Parathyroid adenoma (tissue), 2 donors: Measurements from ENCODE around the gene PRKCE.
"Not testable (repeated sequence)": the region's sequence is repeated elsewhere in the genome, so short reads cannot be mapped to it uniquely, and the experiment has no call there.

Experiments
- H2AFZ ChIP-seq: fragments of 300-600 bp; sonication (generic); one replicate; pipeline ENCODE4 v1.7.0; 2017; ENCODE audit warnings: antibody characterized with exemption, mild to moderate bottlenecking
- H3K27ac ChIP-seq: fragments of 300-600 bp; sonication (generic); one replicate; pipeline ENCODE4 v1.7.0; 2017
- H3K27me3 ChIP-seq: fragments of 300-600 bp; sonication (generic); one replicate; pipeline ENCODE4 v1.7.0; 2017; ENCODE audit warnings: low read length; ENCODE audit not compliant: control insufficient read depth, insufficient read depth
- H3K36me3 ChIP-seq: fragments of 300-600 bp; sonication (generic); one replicate; pipeline ENCODE4 v1.7.0; 2017; ENCODE audit warnings: low read length; ENCODE audit not compliant: control insufficient read depth, insufficient read depth
- H3K4me1 ChIP-seq: fragments of 300-600 bp; sonication (generic); one replicate; pipeline ENCODE4 v1.7.0; 2017; ENCODE audit warnings: control low read depth
- H3K4me2 ChIP-seq: fragments of 300-600 bp; sonication (generic); one replicate; pipeline ENCODE4 v1.7.0; 2017; ENCODE audit warnings: low read length
- H3K4me3 ChIP-seq: fragments of 300-600 bp; sonication (generic); one replicate; pipeline ENCODE4 v1.7.0; 2017; ENCODE audit warnings: low read depth, low read length
- H3K79me2 ChIP-seq: fragments of 300-600 bp; sonication (generic); one replicate; pipeline ENCODE4 v1.7.0; 2017; ENCODE audit warnings: control low read depth
- H3K9ac ChIP-seq: fragments of 300-600 bp; sonication (generic); one replicate; pipeline ENCODE4 v1.7.0; 2017; ENCODE audit warnings: mild to moderate bottlenecking
- H3K9me3 ChIP-seq: fragments of 300-600 bp; sonication (generic); one replicate; pipeline ENCODE4 v1.7.0; 2017; ENCODE audit warnings: low read length; ENCODE audit not compliant: control insufficient read depth
- TF ChIP-seq, protein P1 (sequence below): fragments of 300-600 bp; sonication (generic); IDR thresholded peaks from one replicate; pipeline ENCODE4 v1.7.0; 2017; ENCODE audit warnings: antibody characterized with exemption, mild to moderate bottlenecking
- donor health status: primary hyperparathyroidism.

The PRKCE gene

DNA sequence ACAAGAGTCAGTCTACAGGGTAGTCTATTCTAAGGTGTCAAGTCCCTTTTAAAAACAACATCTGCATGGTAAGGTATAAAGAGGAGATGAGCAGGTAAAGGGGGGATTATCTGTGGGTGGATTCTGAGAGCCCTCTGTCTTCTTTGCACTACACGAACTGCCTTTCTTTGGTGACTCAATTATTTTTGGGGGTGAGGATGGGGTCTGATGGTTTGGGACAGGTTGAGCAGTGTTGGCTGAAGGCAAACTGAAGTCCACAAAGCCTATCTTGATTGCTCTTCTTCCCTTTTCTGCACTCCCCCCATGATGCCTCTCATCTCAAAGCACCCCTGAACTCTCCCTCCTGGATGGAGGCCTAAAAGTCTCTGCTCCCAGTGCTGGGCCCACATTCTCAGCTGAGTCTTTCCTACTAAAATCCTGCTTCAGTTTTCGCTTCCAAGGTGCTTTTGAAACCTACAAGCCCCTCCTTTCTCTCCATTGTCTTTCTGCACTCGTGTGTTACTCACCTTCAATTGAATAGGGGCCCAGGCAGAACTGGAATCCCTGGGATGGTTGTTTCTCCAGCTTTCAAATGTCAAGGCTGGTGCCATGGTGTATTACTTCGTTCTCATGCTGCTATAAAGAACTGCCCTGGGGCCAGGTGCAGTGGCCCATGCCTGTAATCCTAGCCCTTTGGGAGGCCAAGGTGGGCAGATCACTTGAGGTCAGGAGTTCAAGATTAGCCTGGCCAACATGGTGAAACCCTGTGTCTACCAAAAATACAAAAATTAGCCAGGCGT is 64.3 kb downstream of the PRKCE start:
- peaks cover 76% of the 10 kb centered on the region for H3K79me2 ChIP-seq
- peaks cover 6% of the 10 kb centered on the region for H3K4me1 ChIP-seq
- H3K27me3 ChIP-seq, result no peaks in the 10 kb centered on the region
- no peak overlapping the region for H3K4me3 ChIP-seq
- H3K36me3 ChIP-seq, result no peaks in the 10 kb centered on the region
- H3K27ac ChIP-seq, result no peak overlapping the region
- TF ChIP-seq, protein P1, sequence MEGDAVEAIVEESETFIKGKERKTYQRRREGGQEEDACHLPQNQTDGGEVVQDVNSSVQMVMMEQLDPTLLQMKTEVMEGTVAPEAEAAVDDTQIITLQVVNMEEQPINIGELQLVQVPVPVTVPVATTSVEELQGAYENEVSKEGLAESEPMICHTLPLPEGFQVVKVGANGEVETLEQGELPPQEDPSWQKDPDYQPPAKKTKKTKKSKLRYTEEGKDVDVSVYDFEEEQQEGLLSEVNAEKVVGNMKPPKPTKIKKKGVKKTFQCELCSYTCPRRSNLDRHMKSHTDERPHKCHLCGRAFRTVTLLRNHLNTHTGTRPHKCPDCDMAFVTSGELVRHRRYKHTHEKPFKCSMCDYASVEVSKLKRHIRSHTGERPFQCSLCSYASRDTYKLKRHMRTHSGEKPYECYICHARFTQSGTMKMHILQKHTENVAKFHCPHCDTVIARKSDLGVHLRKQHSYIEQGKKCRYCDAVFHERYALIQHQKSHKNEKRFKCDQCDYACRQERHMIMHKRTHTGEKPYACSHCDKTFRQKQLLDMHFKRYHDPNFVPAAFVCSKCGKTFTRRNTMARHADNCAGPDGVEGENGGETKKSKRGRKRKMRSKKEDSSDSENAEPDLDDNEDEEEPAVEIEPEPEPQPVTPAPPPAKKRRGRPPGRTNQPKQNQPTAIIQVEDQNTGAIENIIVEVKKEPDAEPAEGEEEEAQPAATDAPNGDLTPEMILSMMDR, result no peak
- no peak overlapping the region for H3K4me2 ChIP-seq
- no peak overlapping the region for H2AFZ ChIP-seq
- no peak overlapping the region for H3K9ac ChIP-seq
- no peaks in the 10 kb centered on the region for H3K9me3 ChIP-seq

DNA sequence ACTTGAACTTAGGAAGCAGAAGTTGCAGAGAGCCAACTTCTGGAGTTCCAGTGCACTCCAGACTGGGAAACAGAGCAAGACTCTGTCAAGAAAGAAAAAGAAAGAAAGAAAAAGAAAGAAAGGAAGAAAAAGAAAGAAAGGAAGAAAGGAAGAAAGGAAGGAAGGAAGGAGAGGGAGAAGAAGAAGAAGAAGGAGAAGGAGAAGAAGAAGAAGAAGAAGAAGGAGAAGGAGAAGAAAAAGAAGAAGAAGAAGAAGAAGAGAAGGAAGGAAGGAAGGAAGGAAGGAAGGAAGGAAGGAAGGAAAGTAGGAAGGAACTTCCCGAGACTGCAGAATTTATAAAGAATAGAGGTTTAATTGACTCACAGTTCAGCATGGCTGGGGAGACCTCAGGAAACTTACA is 65.0 kb downstream of the PRKCE start:
- not testable (repeated sequence) for H3K9me3 ChIP-seq, H2AFZ ChIP-seq, H3K36me3 ChIP-seq, H3K9ac ChIP-seq, H3K27me3 ChIP-seq, H3K4me1 ChIP-seq, H3K4me2 ChIP-seq, H3K4me3 ChIP-seq, H3K27ac ChIP-seq
- peaks cover 70% of the 10 kb centered on the region for H3K79me2 ChIP-seq

DNA sequence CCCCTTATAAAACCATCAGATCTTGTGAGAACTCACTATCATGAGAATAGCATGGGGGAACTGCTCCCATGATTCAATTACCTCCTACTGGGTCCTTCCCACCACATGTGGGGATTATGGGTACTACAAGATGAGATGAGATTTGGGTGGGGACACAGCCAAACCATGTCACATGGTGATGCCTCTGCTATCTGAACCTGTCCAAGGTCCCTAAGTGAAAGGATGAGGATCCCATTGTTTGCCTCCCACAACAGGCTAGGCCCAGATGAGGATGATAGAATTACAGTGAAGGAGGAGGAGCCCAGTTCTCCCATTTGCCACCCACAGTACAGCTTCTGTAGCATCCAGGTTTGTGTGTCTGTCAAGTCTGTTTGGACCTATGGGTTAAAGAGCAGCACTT is 65.4 kb downstream of the PRKCE start:
- Histone ChIP-seq H2AFZ (no peak overlapping the region), H3K4me2 (no peak overlapping the region), H3K79me2 (peaks cover 65% of the 10 kb centered on the region), H3K9ac (no peak overlapping the region), H3K4me3 (no peak overlapping the region), H3K9me3 (no peaks in the 10 kb centered on the region), H3K36me3 (no peaks in the 10 kb centered on the region), H3K27ac (no peak overlapping the region), H3K4me1 (peaks cover 3% of the 10 kb centered on the region), H3K27me3 (no peaks in the 10 kb centered on the region)
- TF ChIP-seq, protein P1, result no peak

DNA sequence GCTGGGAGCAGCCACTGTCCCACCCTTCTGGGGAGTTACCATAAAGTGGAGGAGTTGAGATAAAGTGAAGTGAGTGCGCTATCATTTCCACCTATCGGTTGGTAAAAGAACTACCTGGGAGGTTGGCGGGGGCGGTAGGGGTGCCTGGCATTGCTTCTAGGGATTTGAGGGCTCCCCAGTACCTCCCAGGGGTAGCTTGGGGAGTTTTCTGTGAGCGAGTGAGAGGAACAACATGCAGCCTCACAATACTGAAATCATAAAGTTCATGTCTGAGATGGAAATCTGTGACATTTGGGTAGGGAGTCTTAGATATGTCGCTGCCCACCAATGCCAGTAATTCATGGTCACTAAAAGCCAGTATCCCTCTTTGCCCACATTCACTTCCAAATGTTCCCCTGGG is 68.7 kb downstream of the PRKCE start:
- H3K4me1 ChIP-seq, result peaks cover 22% of the 10 kb centered on the region
- no peak overlapping the region for H3K4me3 ChIP-seq
- H3K9ac ChIP-seq, result no peak overlapping the region
- H3K4me2 ChIP-seq, result no peak overlapping the region
- no peaks in the 10 kb centered on the region for H3K9me3 ChIP-seq
- no peak overlapping the region for H3K27ac ChIP-seq
- H2AFZ ChIP-seq, result no peak overlapping the region
- TF ChIP-seq, protein P1, result no peak
- H3K36me3 ChIP-seq, result no peaks in the 10 kb centered on the region
- peaks cover 38% of the 10 kb centered on the region for H3K79me2 ChIP-seq
- H3K27me3 ChIP-seq, result no peaks in the 10 kb centered on the region

DNA sequence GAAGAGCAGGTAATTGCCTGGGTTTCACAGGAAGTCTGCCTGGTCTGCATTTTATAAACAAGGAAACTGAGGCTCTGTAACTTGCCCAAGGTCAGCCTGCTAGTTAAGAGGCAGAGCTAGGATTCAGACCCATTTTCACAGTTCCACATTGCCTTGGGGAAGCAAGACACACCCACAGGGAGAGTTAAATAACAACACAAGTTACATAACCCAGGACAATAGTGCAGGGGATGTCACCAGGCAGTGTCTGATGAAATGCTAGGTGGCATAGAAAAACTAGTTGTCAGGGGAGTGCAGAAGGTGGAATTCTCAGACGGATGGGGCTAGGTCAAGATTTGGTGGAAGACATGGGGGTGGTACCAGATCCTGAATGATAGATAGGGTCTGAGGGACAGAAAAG is 69.7 kb downstream of the PRKCE start:
- Histone ChIP-seq H2AFZ (no peak overlapping the region), H3K4me1 (peaks cover 23% of the 10 kb centered on the region), H3K4me2 (no peak overlapping the region), H3K79me2 (peaks cover 29% of the 10 kb centered on the region), H3K36me3 (no peaks in the 10 kb centered on the region), H3K9me3 (no peaks in the 10 kb centered on the region), H3K27ac (no peak overlapping the region), H3K27me3 (no peaks in the 10 kb centered on the region), H3K4me3 (no peak overlapping the region), H3K9ac (no peak overlapping the region)
- TF ChIP-seq, protein P1, result no peak
